K562 (cell line): ENCODE data around the gene NEURL4. TPM values are rescaled to one million over a fixed set of nuclear protein-coding genes. Genes with fewer than 3 reads are reported as not detected.
A peak's percentile ranks its signal among the peaks of the same experiment; 100 is the strongest.

Source experiments
- ATAC-seq: fragments of 200-7000 bp; cut with Tn5 transposase; 3 replicates; pipeline ENCODE4 v1.9.1; 2020; ENCODE audit warnings: moderate library complexity
- BruUV-seq: library from RNA; stranded (reverse); fragments of 400-500 nt; replicated peaks from 2 replicates; lab custom pipeline; 2021; lab: Mats Ljungman, UMichigan
- CTCF ChIA-PET: fragments of 300-600 bp; formaldehyde crosslinking; extraction: SDS; loops from one replicate; lab custom pipeline; 2021; ENCODE audit warnings: low intra/inter-chr PET ratio; lab: Yijun Ruan, JAX
- POLR2A ChIA-PET: fragments of 300-600, 350-650 bp; sonication (Branson Sonifier 250); formaldehyde crosslinking; extraction: SDS; loops from one replicate; lab custom pipeline; 2021; ENCODE audit warnings: antibody characterized with exemption, inconsistent platforms; lab: Yijun Ruan, JAX
- DNase-seq, 4 experiments: peaks; one replicate each; pipeline versions ENCODE4 v3.0.0 to v3.0.0-alpha.2; 2011 to 2018; ENCODE audit warnings: low spot score in 3 of 4, mixed read lengths in 3 of 4; ENCODE audit errors: extremely low read depth in 1 of 4
- FAIRE-seq: peaks from 2 replicates; lab custom pipeline; 2011; peaks lifted over from hg19 to GRCh38; lab: Jason Lieb, UNC
- H2AFZ ChIP-seq: 2 replicates; pipeline ENCODE4 v1.6.0; 2011; ENCODE audit warnings: low read depth, low read length, control low read depth, inconsistent platforms
- H3K27ac ChIP-seq: fragments of 200-600 bp; 3 replicates; pipeline ENCODE4 v1.8.0; 2011; ENCODE audit warnings: low read depth, mild to moderate bottlenecking, control low read depth, inconsistent platforms, low read length, moderate library complexity, mixed read lengths; ENCODE audit errors: extremely low read depth
- H3K27me3 ChIP-seq, 2 experiments: fragments of 300-600 bp in 1 of 2; 2 replicates in 1 of 2; 3 replicates in 1 of 2; pipeline versions ENCODE4 v1.6.0 to v1.8.0; 2011; ENCODE audit warnings: inconsistent platforms in 2 of 2, low read length in 2 of 2, mild to moderate bottlenecking in 1 of 2, mixed read lengths in 1 of 2, moderate library complexity in 1 of 2; ENCODE audit not compliant: control insufficient read depth in 2 of 2, insufficient read depth in 2 of 2
- H3K36me3 ChIP-seq: fragments of 300-600 bp; 3 replicates; pipeline ENCODE4 v1.8.0; 2011; ENCODE audit warnings: mild to moderate bottlenecking, low read length, inconsistent platforms; ENCODE audit not compliant: control insufficient read depth, insufficient read depth
- H3K4me1 ChIP-seq, 2 experiments: fragments of 200-600 bp in 1 of 2; replicated peaks in 1 of 2; 2 replicates in 1 of 2; 3 replicates in 1 of 2; pipeline versions ENCODE4 v1.5.1 to v1.8.0; 2011; ENCODE audit warnings: inconsistent platforms in 2 of 2, low read length in 2 of 2, mild to moderate bottlenecking in 1 of 2, mixed read lengths in 1 of 2, moderate library complexity in 1 of 2; ENCODE audit not compliant: control insufficient read depth in 2 of 2, insufficient read depth in 2 of 2
- H3K4me2 ChIP-seq: 2 replicates; pipeline ENCODE4 v1.6.1; 2011; ENCODE audit warnings: low read length, control low read depth, inconsistent platforms, mixed read lengths; ENCODE audit not compliant: insufficient read depth
- H3K4me3 ChIP-seq: fragments of 200-600 bp; sonication (generic), shearing (Covaris generic); 2 replicates; pipeline ENCODE4 v1.5.1; 2016; ENCODE audit warnings: control low read depth, inconsistent platforms
- H3K79me2 ChIP-seq: fragments of 200-600 bp; 3 replicates; pipeline ENCODE4 v1.8.0; 2011; ENCODE audit warnings: low read length, inconsistent platforms; ENCODE audit not compliant: control insufficient read depth, insufficient read depth
- H3K9ac ChIP-seq, 2 experiments: 2 replicates each; pipeline versions ENCODE4 v1.6.0 to v1.6.1; 2011; ENCODE audit warnings: low read depth in 2 of 2, low read length in 2 of 2, control low read depth in 1 of 2, inconsistent platforms in 1 of 2, mild to moderate bottlenecking in 1 of 2, mixed read lengths in 1 of 2; ENCODE audit not compliant: insufficient read depth in 1 of 2
- H3K9me1 ChIP-seq: one replicate; pipeline ENCODE4 v1.6.0; 2011; ENCODE audit warnings: inconsistent platforms, mild to moderate bottlenecking, low read length, moderate library complexity; ENCODE audit not compliant: control insufficient read depth, insufficient read depth
- H3K9me3 ChIP-seq: replicated peaks from 2 replicates; pipeline ENCODE4 v1.5.1; 2011; ENCODE audit warnings: low read depth, low read length, inconsistent platforms; ENCODE audit not compliant: control insufficient read depth, insufficient read depth
- H4K20me1 ChIP-seq: replicated peaks from 2 replicates; pipeline ENCODE4 v1.6.1; 2011; ENCODE audit warnings: low read length, inconsistent platforms, mixed read lengths; ENCODE audit not compliant: control insufficient read depth, insufficient read depth
- CHCHD3 ChIP-seq: fragments of 250-450 bp; sonication (Bioruptor Pico); IDR thresholded peaks from 2 replicates; pipeline ENCODE4 v2.1.2; 2022; ENCODE audit warnings: mild to moderate bottlenecking
- CTCF ChIP-seq, 3 experiments: IDR thresholded peaks in 2 of 3; conservative IDR thresholded peaks in 1 of 3; 2 replicates each; pipeline ENCODE4 v1.5.1; 2011 to 2012; ENCODE audit warnings: low read length in 3 of 3, mild to moderate bottlenecking in 3 of 3, control low read depth in 2 of 3, improper control_type of control experiment in 1 of 3, inconsistent platforms in 1 of 3, low read depth in 1 of 3, mixed read lengths in 1 of 3, moderate library complexity in 1 of 3; ENCODE audit not compliant: insufficient read depth in 2 of 3
- ETV6 ChIP-seq, 3 experiments: fragments of 150-350 bp in 1 of 3; sonication (generic) in 1 of 3; formaldehyde crosslinking in 1 of 3; IDR thresholded peaks; 2 replicates each; pipeline versions ENCODE4 v1.6.1 to v1.8.0; 2014 to 2022; ENCODE audit warnings: borderline replicate concordance in 2 of 3, low read depth in 2 of 3, antibody characterized with exemption in 1 of 3, low read length in 1 of 3, mild to moderate bottlenecking in 1 of 3, missing genetic modification reagents in 1 of 3
- HDAC6 ChIP-seq: IDR thresholded peaks from 2 replicates; pipeline ENCODE4 v1.6.1; 2012; ENCODE audit warnings: low read depth, mild to moderate bottlenecking, control low read depth, inconsistent platforms, low read length, moderate library complexity
- MEF2D ChIP-seq: conservative IDR thresholded peaks from 2 replicates; pipeline ENCODE4 v1.6.1; 2016; ENCODE audit warnings: low read depth, missing genetic modification characterization, missing compliant biosample characterization
- TFAP4 ChIP-seq: sonication (generic); formaldehyde crosslinking; IDR thresholded peaks from 2 replicates; pipeline ENCODE4 v1.8.0; 2022; ENCODE audit warnings: missing genetic modification reagents, mild to moderate bottlenecking, moderate library complexity, borderline replicate concordance
- ZBTB33 ChIP-seq: sonication (generic); formaldehyde crosslinking; IDR thresholded peaks from 2 replicates; pipeline ENCODE4 v1.8.1; 2023; ENCODE audit warnings: mild to moderate bottlenecking, missing genetic modification reagents
- WGBS: fragments of 100-300 bp; shearing (Covaris generic); methylation state at CpG from one replicate; pipeline ENCODE4 v1.1.6; 2016; ENCODE audit warnings: low coverage, mixed read lengths; ENCODE audit not compliant: insufficient coverage; ENCODE audit errors: missing lambda C conversion rate; 5-methylcytosine and 5-hydroxymethylcytosine counted together
- in situ Hi-C: fragments of 300-500 bp; cut with MboI; formaldehyde crosslinking; loops from 4 replicates; pipeline ENCODE4 v1.15.0; 2018; ENCODE audit warnings: inconsistent platforms, mixed read lengths
- intact Hi-C: fragments of 100-400 bp; cut with micrococcal nuclease; formaldehyde crosslinking; loops from 2 replicates; pipeline ENCODE4 v1.14.2; 2022
- polyA plus RNA-seq, 8 experiments: library from polyadenylated mRNA; depleted of rRNA in 4 of 8; stranded (reverse) in 5 of 8; unstranded in 3 of 8; fragments of >200 nt; fragmentation: Nextera tagmentation in 2 of 8; fragmentation: Illumina TruSeq in 1 of 8; extraction: Ambion mirVana in 2 of 8; extraction: Trizol in 1 of 8; gene quantifications; 2 replicates each; pipeline versions ENCODE4 v1.2.1 to v1.2.3, GENCODE V29; 2011 to 2014; ENCODE audit warnings: inconsistent platforms in 1 of 8, missing spikeins in 1 of 8
- total RNA-seq, 7 experiments: library from RNA; depleted of rRNA in 6 of 7; stranded (reverse); fragments of >200 nt in 6 of 7; fragmentation: Illumina TruSeq in 2 of 7; extraction: Trizol in 2 of 7; gene quantifications; 2 replicates each; pipeline versions ENCODE4 v1.2.1 to v1.2.3, GENCODE V29; 2011 to 2021; ENCODE audit warnings: low replicate concordance in 1 of 7

Gene NEURL4
- total and polyA plus RNA-seq, 9 of the 15 experiments (the other 6 are each of a cell fraction or from before 2014, with no cell fraction given), result 0.08 to 37.4 (median 11.5) TPM

- peak; percentile 69 to 87 (median 75) for TF ChIP-seq CTCF (IDR thresholded peaks at IDR 0.05 in 2 of 3, conservative IDR thresholded peaks at IDR 0.05 in 1 of 3; ENCODE audit: insufficient read depth in 2 of 3, low read depth in 1 of 3, low read length in 3 of 3)
- TF ChIP-seq ETV6 (IDR thresholded peaks at IDR 0.05; ENCODE audit: borderline replicate concordance in 1 of 2, low read depth in 2 of 2, low read length in 1 of 2), result no peak
- TF ChIP-seq ETV6 (CRISPR knock-in tag; IDR thresholded peaks at IDR 0.05; ENCODE audit: borderline replicate concordance), result no peak
These were observed 5.3 kb downstream of the NEURL4 start (continued) for GRCh38 chr17:7323731-7324437.

GRCh38 chr17:7322520-7323194 is 6.5 kb downstream of the NEURL4 start:
- POLR2A ChIA-PET, result no interaction called here
- Histone ChIP-seq H3K4me1 (peaks cover 0 to 17% of the 10 kb centered on the region in 2 experiments; a peak in 2 of 5 replicates), H2AFZ (no peak overlapping the region), H3K4me3 (no peak overlapping the region), H4K20me1 (no peaks in the 10 kb centered on the region), H3K9ac (no peak overlapping the region; a peak in 1 of 4 replicates), H3K27me3 (no peaks in the 10 kb centered on the region), H3K79me2 (peaks cover 3% of the 10 kb centered on the region; the same call in 2 of the 3 replicates), H3K9me1 (no peaks in the 10 kb centered on the region), H3K36me3 (peaks cover 81% of the 10 kb centered on the region; the same call in 2 of the 3 replicates), H3K9me3 (no peaks in the 10 kb centered on the region), H3K4me2 (no peak overlapping the region), H3K27ac (no peak overlapping the region)
- FAIRE-seq (no peak), ATAC-seq (no peak), DNase-seq (no peak)
- TF ChIP-seq MEF2D (tag) (no peak), CHCHD3 (CRISPR knock-in tag) (no peak), HDAC6 (no peak), ZBTB33 (CRISPR knock-in tag) (no peak), TFAP4 (CRISPR knock-in tag) (no peak)
- CTCF ChIA-PET, result interaction anchor here (2.4 kb wide), 1 partner anchor 23 kb away, joined by 13 read pairs; no protein-coding TSS in a partner anchor
- 97% methylated on average over 8 of the region's 22 CpGs for WGBS
- no TSS peak for BruUV-seq
- intact Hi-C loops, result no loop called here
- in situ Hi-C loops, result no loop called here
